Right renal pelvis (tissue), 4 donors: ENCODE results near the gene USP8. TPM values are rescaled to one million over a fixed set of nuclear protein-coding genes. Genes with fewer than 3 reads are reported as not detected.
"Not testable (repeated sequence)": the region's sequence is repeated elsewhere in the genome, so short reads cannot be mapped to it uniquely, and the experiment has no call there.

Source experiments
- DNase-seq, 4 donors: peaks; one replicate each; pipeline ENCODE4 v3.0.0-alpha.2; 2013; ENCODE audit warnings: low read depth in 4 of 4, low spot score in 3 of 4, missing footprints in 1 of 4
- polyA plus RNA-seq, 4 donors: library from polyadenylated mRNA; unstranded; fragments of 120-200 nt; gene quantifications; one replicate each; pipeline ENCODE4 v1.2.1, GENCODE V29; 2013; ENCODE audit not compliant: insufficient read length in 4 of 4

Gene USP8
- polyA plus RNA-seq, 4 donors, result 54.6 to 76.9 (median 67.4) TPM

GRCh38 chr15:50438251-50438650 is 14.0 kb downstream of the USP8 start:
- DNase-seq, result no peak

DNA sequence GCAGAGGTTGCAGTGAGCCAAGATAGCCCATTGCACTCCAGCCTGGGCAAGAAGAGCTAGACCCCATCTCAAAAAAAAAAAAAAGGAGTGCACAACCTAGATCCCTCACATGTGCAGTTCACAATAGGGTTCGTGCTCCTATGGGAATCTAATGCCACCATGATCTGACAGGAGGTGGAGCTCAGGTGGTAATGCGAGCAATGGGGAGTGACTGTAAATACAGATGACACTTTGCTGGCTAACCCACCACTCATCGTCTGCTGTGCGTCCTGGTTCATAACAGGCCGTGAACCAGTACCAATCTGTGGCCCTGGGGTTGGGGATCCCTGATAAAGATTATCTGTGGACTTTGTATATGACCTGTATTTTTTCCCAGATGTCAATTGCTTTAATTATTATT is 16.7 kb downstream of the USP8 start:
- DNase-seq, result no peak

DNA sequence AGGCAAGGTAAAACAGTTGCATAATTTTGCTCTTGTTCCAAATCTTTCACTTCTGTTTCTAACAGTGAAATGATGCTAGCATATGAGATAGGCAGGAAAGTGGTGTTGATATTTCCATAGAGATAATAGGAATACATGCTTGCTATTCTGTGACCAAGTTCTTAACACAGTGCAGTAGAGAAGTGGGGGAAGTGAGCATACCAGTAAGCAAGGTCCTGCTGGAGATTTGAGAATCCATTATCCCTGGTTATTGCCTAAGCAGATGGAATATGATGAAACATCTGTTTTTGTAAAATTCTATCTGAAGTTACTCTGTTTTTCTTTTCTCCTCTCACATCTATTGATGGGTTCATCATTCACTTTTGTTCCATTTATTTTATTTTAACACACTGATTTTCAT is 28.7 kb downstream of the USP8 start:
- no peak for DNase-seq

DNA sequence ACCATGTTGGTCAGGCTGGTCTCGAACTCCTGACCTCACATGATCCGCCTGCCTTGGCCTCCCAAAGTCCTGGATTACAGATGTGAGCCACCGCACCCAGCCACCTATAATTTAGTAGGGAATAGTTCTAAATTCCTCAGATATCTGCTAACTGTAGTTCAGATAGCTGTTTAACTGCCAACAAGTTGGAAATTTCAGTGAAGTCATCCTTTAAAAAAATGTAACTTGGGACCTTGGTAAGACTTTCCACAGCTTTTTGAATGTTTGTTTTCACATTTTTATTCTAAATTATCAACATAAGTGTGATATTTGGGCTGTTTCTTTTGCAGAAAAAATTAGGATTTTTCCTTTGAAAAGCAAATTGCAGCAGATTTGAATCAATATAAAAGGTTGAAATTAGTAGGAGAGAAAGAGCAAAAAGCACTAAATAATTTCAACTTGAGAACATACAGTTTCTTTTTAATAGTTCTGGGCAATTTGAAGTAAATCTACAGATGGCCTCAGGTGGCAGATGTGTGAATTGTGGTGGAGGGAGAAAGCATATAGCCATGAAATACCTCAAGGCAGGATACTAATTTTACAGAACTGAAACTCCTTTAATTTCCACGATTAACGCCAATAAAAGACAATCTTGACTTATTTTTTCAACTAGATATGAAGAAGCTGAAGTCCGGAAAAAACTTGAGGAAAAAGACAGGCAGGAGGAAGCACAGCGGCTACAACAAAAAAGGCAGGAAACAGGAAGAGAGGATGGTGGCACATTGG is 34.3 kb downstream of the USP8 start:
- no peak for DNase-seq

- no peak for DNase-seq
Measured at GRCh38 chr15:50463423-50464358, 39.5 kb downstream of the USP8 start.

GRCh38 chr15:50471072-50471471 is 46.9 kb downstream of the USP8 start:
- DNase-seq, result no peak

DNA sequence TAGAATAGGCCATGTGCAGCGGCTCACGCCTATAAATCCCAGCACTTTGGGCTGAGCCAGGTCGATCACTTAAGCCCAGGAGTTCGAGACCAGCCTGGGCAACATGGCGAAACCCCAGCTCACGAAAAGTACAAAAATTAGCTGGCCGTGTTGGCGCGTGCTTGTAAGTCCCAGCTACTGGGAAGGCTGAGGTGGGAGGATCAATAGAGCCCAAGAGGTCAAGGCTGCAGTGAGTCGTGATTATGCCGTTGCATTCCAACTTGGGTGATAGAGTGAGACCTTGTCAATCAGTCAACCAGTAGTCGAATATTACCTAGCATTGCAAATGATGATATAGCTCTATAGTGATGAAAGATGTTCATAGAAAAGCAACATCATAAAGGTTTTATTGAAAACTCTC is 51.9 kb downstream of the USP8 start:
- DNase-seq, result no peak

- DNase-seq, result no peak
Measured at GRCh38 chr15:50484781-50485180, 60.6 kb downstream of the USP8 start.

DNA sequence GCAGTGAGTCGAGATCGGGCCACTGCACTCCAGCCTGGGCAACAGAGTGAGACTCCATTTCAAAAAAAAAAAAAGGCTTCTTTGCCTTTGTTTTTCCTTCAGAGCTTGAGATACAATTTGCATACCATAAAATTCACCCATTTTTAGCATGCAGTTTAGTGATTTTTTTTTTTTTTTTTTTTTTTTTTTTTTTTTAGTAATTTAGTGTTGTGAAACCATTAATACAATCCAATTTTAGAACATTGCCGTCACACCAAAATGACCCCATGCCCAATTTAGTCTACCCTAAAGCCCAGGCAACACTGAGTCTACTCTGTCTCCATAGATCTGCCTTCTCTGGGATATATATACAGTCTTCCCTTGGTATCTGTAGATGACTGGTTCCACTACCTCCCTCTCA is 61.2 kb downstream of the USP8 start:
- no peak for DNase-seq

GRCh38 chr15:50487287-50487686 is 63.1 kb downstream of the USP8 start:
- DNase-seq, result no peak

GRCh38 chr15:50493625-50494024 is 69.4 kb downstream of the USP8 start:
- no peak for DNase-seq

GRCh38 chr15:50494547-50494946 is 70.3 kb downstream of the USP8 start:
- not testable (repeated sequence) for DNase-seq

GRCh38 chr15:50496692-50497091 is 72.5 kb downstream of the USP8 start:
- DNase-seq, result no peak

- DNase-seq, result no peak
Measured at GRCh38 chr15:50500352-50500751, 76.1 kb downstream of the USP8 start.

DNA sequence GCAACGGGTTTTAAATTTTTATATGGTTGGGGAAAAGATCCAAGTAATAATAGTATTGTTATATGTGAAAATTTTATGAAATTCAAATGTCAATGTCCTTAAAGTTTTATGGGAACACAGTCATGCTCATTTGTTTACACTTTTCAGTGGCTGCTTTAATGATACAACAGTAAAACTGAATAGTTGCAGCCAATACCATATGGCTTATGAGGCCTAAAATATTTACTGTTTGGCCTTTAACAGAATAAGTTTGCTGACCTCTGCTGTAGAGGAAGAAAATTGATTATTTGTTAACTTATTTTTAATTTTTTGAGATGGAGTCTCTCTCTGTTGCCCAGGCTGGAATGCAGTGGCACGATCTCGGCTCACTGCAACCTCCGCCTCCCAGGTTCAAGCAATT is 77.6 kb downstream of the USP8 start:
- DNase-seq, result no peak

- no peak for DNase-seq
Measured at GRCh38 chr15:50503144-50503543, 78.9 kb downstream of the USP8 start.

DNA sequence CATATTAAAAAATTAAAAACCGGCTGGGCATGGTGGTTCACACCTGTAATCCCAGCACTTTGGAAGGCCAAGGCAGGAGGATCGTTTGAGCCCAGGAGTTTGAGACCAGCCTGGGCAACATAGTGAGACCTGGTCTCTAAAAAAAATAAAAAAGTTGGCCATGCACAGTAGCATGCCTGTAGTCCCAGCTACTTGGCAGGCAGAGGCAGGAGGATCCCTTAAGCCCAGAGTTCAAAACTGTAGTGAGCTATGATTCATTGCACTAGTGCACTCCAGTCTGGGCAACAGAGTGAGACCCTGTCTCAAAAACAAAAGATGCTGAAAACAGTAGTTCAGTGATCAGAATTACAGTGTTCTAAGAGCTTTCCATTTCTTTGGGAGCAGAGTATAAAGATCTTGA is 81.5 kb downstream of the USP8 start:
- not testable (repeated sequence) for DNase-seq

GRCh38 chr15:50506121-50506520 is 81.9 kb downstream of the USP8 start:
- DNase-seq, result peak in 2 of 4 donors; percentile 14 to 22

DNA sequence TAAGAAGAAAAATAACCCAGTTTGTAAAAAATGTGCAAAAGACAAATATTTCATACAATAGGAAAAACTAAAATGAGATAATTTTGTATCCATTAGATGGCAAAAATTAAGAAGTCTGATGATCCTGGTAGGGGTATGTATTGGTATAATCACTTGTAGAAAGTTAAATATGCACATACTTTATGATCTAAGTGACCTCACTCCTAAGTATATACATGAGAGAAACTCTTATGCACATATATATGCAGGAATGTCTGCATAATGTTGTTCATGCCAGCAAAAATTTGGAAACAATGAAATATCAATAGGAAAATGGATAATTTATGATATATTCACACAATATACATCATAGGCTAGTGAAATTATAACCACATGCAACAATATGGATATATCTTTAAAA is 88.8 kb downstream of the USP8 start:
- no peak for DNase-seq

GRCh38 chr15:50519740-50520425 is 95.7 kb downstream of the USP8 start:
- no peak for DNase-seq

- DNase-seq, result no peak
Measured at GRCh38 chr15:50523851-50524251, 99.6 kb downstream of the USP8 start.
